ENCODE data around the gene F9.

Gene F9

DNA sequence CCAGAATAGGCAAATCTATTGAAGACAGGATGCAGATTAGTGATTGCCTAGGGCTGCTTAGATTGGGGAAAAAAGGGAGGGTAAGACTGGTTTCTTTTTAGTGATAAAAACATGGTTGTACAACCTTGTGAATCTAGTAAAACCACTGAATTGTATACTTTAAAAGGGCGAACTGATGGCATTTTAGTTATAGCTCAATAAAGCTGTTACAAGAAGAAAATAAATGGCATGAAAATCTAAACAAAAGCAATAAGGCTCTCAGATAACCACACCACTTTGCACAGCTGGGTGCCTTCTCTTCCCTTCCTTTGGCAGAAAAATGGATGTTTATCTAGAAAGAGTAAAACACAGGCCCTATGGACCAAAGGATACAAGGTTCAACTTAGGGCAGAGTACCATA, 69.6 kb downstream of the F9 start:
- DNase-seq (ENCODE audit: low read depth): no peak

Data from activated T-cell treated with anti-CD3 and anti-CD28 coated beads for 1 hour (primary cell).